Astrocyte of the spinal cord (primary cell): ENCODE data around the gene PGM1.

Experiments used
- DNase-seq: peaks from one replicate; pipeline ENCODE4 v3.0.0; 2011; ENCODE audit warnings: low read depth, low spot score
- H3K4me3 ChIP-seq: 2 replicates; pipeline ENCODE4 v1.5.1; 2011; ENCODE audit warnings: low read depth, mild to moderate bottlenecking, low read length, moderate library complexity
- in situ Hi-C: cut with HindIII; loops from 2 replicates; pipeline ENCODE4 v1.10.0; 2017; ENCODE audit warnings: low sequenced_read_pairs
- TF ChIP-seq, protein P1 (sequence below): IDR thresholded peaks from 2 replicates; pipeline ENCODE4 v1.5.1; 2012; ENCODE audit warnings: low read depth, mild to moderate bottlenecking, low read length, inconsistent platforms

The PGM1 gene

DNA sequence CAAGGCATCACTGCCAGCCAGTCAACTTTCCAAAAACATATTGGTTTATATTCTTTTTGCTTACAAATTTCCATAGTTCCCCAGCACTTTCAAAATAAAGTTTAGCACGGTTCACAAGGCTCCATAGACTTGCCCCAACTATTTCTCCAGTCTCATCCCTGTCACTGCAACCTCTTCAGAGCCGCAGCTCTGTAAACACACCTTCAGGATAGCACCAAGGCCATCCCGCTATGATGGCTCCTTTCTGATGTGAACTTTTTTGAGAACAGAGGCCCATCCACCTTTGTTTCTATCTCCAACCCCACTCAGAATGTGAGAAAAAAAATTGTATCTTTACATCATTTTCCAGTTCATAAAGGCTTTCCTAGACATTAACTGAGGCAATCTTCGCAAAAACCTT, 26.3 kb downstream of the PGM1 start:
- no peak for DNase-seq
- TF ChIP-seq, protein P1, sequence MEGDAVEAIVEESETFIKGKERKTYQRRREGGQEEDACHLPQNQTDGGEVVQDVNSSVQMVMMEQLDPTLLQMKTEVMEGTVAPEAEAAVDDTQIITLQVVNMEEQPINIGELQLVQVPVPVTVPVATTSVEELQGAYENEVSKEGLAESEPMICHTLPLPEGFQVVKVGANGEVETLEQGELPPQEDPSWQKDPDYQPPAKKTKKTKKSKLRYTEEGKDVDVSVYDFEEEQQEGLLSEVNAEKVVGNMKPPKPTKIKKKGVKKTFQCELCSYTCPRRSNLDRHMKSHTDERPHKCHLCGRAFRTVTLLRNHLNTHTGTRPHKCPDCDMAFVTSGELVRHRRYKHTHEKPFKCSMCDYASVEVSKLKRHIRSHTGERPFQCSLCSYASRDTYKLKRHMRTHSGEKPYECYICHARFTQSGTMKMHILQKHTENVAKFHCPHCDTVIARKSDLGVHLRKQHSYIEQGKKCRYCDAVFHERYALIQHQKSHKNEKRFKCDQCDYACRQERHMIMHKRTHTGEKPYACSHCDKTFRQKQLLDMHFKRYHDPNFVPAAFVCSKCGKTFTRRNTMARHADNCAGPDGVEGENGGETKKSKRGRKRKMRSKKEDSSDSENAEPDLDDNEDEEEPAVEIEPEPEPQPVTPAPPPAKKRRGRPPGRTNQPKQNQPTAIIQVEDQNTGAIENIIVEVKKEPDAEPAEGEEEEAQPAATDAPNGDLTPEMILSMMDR = no peak
- in situ Hi-C loops = no loop called here
- no peak overlapping the region for H3K4me3 ChIP-seq

DNA sequence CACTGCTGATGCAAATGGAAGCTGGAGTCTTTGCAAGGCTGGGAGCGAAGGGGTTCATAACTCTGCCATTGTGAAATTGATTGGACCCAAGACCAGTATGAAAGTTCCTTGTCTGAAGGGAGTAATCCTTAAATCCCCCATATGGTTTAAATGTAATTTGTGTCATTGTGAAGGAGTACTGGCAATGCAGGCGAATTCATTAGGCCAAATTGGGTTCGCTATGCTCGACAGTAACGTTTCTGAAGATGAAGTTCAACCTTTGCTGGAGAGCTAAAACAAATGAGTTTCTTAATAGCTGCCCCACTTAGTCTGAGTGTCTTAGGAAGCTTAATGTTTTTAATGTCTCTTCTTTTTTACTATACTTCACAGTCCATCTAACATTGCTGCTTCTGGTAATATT, 27.5 kb downstream of the PGM1 start:
- TF ChIP-seq, protein P1 = no peak
- no peak for DNase-seq
- no peak overlapping the region for H3K4me3 ChIP-seq
- in situ Hi-C loops = no loop called here

DNA sequence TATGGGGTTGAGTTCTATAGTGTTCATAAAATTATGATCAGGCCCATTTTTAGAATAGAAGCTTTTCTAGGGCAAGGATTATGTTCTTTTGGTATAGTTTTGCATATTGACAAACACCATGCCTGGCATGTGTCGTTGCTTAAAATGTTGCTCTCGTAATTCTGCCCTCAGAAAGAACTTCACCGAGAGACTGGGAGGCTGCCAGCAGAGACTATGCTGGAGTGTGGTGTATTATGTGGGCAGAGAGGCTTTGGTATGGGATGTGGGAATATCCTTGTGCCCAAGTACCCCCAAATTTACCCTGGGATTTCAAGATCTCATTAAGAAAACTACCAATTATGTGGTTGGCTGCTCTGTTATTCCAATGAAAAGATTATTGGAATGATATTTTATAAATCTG, 27.9 kb downstream of the PGM1 start:
- in situ Hi-C loops = no loop called here
- TF ChIP-seq, protein P1 = no peak
- DNase-seq = no peak

DNA sequence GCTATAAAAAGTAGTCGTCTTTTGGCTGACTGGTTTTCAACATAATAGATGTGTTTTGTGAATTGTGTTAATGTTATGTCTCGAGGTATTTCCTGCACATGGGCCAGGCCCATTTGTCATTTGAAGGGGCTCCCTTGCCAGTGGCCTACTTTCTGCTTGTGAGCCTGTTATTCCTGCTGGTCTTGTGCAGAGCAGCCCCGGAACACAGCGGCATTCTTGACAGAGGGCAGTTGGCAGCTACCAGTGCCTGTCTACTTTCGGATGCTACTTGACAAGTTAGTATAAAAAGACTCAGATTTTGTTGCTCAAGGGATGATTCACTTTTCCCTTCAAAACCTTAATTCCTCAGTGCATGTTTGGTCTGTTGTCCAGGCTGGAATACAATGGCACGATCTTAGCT, 28.5 kb downstream of the PGM1 start:
- in situ Hi-C loops = no loop called here
- H3K4me3 ChIP-seq = no peak overlapping the region
- TF ChIP-seq, protein P1 = no peak
- DNase-seq = peak; percentile 13

More for the DNA sequence above, 27.9 kb downstream of the PGM1 start:
- H3K4me3 ChIP-seq = no peak overlapping the region

DNA sequence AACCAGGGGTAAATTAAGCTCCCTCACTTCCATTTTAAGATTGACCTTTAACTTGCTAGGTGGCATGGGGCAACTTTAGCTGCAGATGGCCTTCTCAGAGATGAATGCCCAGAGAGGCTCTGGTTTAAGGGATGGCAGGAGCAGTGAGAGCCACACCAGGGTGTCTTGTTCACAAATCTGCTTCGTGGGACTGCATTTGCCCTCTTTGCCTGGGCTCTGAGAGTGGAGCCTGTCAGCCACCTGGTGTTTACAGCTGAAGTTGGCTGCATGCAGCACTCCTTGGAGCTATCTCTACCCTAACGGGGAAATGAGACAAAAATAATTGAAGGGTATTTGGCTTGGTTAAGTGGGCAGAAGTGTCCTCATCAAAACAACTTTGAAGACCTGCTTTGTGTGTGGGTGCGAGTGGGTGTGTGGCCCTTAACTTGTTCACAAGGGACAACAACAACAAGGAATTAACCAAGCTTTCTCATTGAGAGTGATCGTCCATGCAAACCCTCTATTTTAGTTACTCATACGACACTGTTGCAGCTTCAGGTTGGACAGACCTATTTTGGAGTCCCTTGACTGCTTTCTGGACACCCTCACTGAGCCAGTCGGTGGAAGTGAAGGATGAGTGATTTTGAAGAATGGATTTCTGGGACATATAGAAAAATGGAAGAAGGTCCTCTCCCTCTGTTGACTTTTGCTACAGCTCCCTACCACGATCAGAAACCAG, 29.8 kb downstream of the PGM1 start:
- TF ChIP-seq, protein P1 = no peak
- no peak for DNase-seq
- in situ Hi-C loops = no loop called here
- no peak overlapping the region for H3K4me3 ChIP-seq

DNA sequence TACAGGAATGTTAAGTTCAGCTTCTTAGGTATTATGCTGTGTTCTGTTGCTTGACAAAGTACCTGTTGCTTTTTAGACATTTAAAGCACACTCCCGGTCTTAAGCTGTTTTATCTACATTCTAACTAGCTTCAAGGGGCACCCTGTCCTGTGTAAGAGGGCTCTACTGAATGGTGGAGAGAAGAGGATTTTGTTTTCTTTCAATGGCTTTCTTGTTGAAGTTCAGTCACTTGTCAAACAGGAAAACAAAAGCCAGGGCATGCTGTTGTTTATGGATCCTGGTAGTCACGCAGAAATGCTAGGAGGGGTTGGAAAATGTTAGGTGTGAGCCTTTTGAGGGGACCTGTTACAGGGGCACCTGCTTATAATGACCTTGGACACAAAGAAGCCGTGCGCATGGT, 30.7 kb downstream of the PGM1 start:
- TF ChIP-seq, protein P1 = no peak
- no peak overlapping the region for H3K4me3 ChIP-seq
- in situ Hi-C loops = no loop called here
- no peak for DNase-seq
